Astrocyte (in vitro differentiated cells and primary cell): Measurements from ENCODE around the gene CABP1. TPM values are rescaled to one million over a fixed set of nuclear protein-coding genes. Genes with fewer than 3 reads are reported as not detected.

Experiments used
- DNase-seq: peaks from one replicate; pipeline ENCODE4 v3.0.0-alpha.2; 2010; ENCODE audit warnings: low read depth
- FAIRE-seq: peaks from 2 replicates; lab custom pipeline; 2011; peaks lifted over from hg19 to GRCh38; lab: Jason Lieb, UNC
- H2AFZ ChIP-seq: 2 replicates; pipeline ENCODE4 v1.6.0; 2012; ENCODE audit warnings: low read depth, low read length, inconsistent platforms
- H3K27ac ChIP-seq: 2 replicates; pipeline ENCODE4 v1.5.1; 2011; ENCODE audit warnings: low read depth, low read length, inconsistent platforms
- H3K27me3 ChIP-seq: 2 replicates; pipeline ENCODE4 v1.6.0; 2011; ENCODE audit warnings: low read length, inconsistent platforms; ENCODE audit not compliant: insufficient read depth
- H3K36me3 ChIP-seq: 2 replicates; pipeline ENCODE4 v1.5.1; 2011; ENCODE audit warnings: low read length, inconsistent platforms; ENCODE audit not compliant: insufficient read depth
- H3K4me1 ChIP-seq: 2 replicates; pipeline ENCODE4 v1.5.1; 2011; ENCODE audit warnings: low read length, inconsistent platforms; ENCODE audit not compliant: insufficient read depth
- H3K4me2 ChIP-seq: 2 replicates; pipeline ENCODE4 v1.6.0; 2012; ENCODE audit warnings: low read length, inconsistent platforms
- H3K4me3 ChIP-seq: 2 replicates; pipeline ENCODE4 v1.5.1; 2011; ENCODE audit warnings: low read depth, mild to moderate bottlenecking, low read length, inconsistent platforms; ENCODE audit not compliant: insufficient read depth
- H3K79me2 ChIP-seq: 2 replicates; pipeline ENCODE4 v1.6.0; 2012; ENCODE audit warnings: mild to moderate bottlenecking, low read length, inconsistent platforms; ENCODE audit not compliant: insufficient read depth
- H3K9ac ChIP-seq: 2 replicates; pipeline ENCODE4 v1.6.0; 2012; ENCODE audit warnings: mild to moderate bottlenecking, low read length, inconsistent platforms
- H3K9me3 ChIP-seq: 2 replicates; pipeline ENCODE4 v1.5.1; 2012; ENCODE audit warnings: low read depth, mild to moderate bottlenecking, low read length, inconsistent platforms; ENCODE audit not compliant: insufficient read depth
- H4K20me1 ChIP-seq: 2 replicates; pipeline ENCODE4 v1.6.0; 2012; ENCODE audit warnings: low read length, inconsistent platforms; ENCODE audit not compliant: insufficient read depth
- H3K27ac Mint-ChIP-seq: one replicate; pipeline ENCODE4 v1.8.0; 2021; ENCODE audit warnings: mild to moderate bottlenecking, mixed read lengths; ENCODE audit not compliant: unreplicated experiment
- H3K27me3 Mint-ChIP-seq: one replicate; pipeline ENCODE4 v1.8.0; 2021; ENCODE audit warnings: low read depth, mixed read lengths; ENCODE audit not compliant: unreplicated experiment
- H3K36me3 Mint-ChIP-seq: one replicate; pipeline ENCODE4 v1.8.0; 2021; ENCODE audit warnings: low read depth, mixed read lengths; ENCODE audit not compliant: unreplicated experiment
- H3K4me1 Mint-ChIP-seq: one replicate; pipeline ENCODE4 v1.8.0; 2021; ENCODE audit warnings: low read depth, mixed read lengths; ENCODE audit not compliant: unreplicated experiment
- H3K4me3 Mint-ChIP-seq: one replicate; pipeline ENCODE4 v1.8.0; 2021; ENCODE audit warnings: mild to moderate bottlenecking, moderate library complexity, mixed read lengths; ENCODE audit not compliant: unreplicated experiment
- H3K9me3 Mint-ChIP-seq: one replicate; pipeline ENCODE4 v1.8.0; 2021; ENCODE audit warnings: mild to moderate bottlenecking, mixed read lengths; ENCODE audit not compliant: unreplicated experiment
- EZH2 ChIP-seq: IDR thresholded peaks from 2 replicates; pipeline ENCODE4 v1.6.1; 2012; ENCODE audit warnings: mild to moderate bottlenecking, low read length, inconsistent platforms; ENCODE audit not compliant: insufficient read depth
- total RNA-seq: library from RNA; stranded (reverse); gene quantifications from 2 replicates; pipeline ENCODE4 v1.2.1, GENCODE V29; 2021
- TF ChIP-seq, protein P1 (sequence below): IDR thresholded peaks from 2 replicates; pipeline ENCODE4 v1.5.1; 2011; ENCODE audit warnings: low read depth, mild to moderate bottlenecking, inconsistent platforms, low read length, moderate library complexity; ENCODE audit not compliant: insufficient read depth

CABP1 gene
- total RNA-seq, 1 donor from 2014 or later: 0.30 TPM

DNA sequence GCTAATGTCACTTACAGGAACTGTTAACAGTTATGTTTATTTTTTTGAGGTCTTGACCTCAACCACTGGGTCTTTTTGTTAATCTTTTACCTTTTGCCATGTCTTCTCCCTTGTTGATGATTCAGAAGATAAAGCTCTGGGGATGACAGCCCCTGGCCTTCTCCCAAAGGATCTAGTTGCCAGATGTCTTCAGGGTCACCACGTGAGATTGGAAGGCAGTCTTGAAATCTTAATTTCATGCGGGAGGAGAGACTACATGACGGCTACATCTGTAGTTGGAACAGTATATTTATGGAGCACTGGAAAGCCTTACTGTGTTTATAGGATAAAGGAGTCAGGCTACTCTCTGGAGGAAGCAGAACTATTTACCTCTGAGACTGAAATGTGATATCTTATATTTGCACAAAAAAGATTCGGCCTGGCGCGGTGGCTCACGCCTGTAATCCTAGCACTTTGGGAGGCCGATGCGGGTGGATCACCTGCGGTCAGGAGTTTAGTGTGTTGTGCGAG is 52.2 kb downstream of the CABP1 start:
- H3K9me3 ChIP-seq: no peaks in the 10 kb centered on the region
- H4K20me1 ChIP-seq: peaks cover 96% of the 10 kb centered on the region
- Mint-ChIP-seq H3K27ac (no peak overlapping the region), H3K4me1 (peaks cover 25% of the 10 kb centered on the region), H3K36me3 (peaks cover 27% of the 10 kb centered on the region), H3K4me3 (no peak overlapping the region), H3K9me3 (no peaks in the 10 kb centered on the region), H3K27me3 (no peaks in the 10 kb centered on the region)
- H3K79me2 ChIP-seq: peaks cover 72% of the 10 kb centered on the region
- no peak overlapping the region for H3K27ac ChIP-seq
- H3K4me2 ChIP-seq: no peak overlapping the region
- H3K4me1 ChIP-seq: peaks cover 13% of the 10 kb centered on the region
- no peak overlapping the region for H2AFZ ChIP-seq
- H3K27me3 ChIP-seq: no peaks in the 10 kb centered on the region
- no peak for DNase-seq
- peaks cover 29% of the 10 kb centered on the region for H3K36me3 ChIP-seq
- no peak for TF ChIP-seq EZH2
- TF ChIP-seq, protein P1, sequence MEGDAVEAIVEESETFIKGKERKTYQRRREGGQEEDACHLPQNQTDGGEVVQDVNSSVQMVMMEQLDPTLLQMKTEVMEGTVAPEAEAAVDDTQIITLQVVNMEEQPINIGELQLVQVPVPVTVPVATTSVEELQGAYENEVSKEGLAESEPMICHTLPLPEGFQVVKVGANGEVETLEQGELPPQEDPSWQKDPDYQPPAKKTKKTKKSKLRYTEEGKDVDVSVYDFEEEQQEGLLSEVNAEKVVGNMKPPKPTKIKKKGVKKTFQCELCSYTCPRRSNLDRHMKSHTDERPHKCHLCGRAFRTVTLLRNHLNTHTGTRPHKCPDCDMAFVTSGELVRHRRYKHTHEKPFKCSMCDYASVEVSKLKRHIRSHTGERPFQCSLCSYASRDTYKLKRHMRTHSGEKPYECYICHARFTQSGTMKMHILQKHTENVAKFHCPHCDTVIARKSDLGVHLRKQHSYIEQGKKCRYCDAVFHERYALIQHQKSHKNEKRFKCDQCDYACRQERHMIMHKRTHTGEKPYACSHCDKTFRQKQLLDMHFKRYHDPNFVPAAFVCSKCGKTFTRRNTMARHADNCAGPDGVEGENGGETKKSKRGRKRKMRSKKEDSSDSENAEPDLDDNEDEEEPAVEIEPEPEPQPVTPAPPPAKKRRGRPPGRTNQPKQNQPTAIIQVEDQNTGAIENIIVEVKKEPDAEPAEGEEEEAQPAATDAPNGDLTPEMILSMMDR: no peak
- no peak for FAIRE-seq
- H3K9ac ChIP-seq: no peak overlapping the region
- H3K4me3 ChIP-seq: no peak overlapping the region

DNA sequence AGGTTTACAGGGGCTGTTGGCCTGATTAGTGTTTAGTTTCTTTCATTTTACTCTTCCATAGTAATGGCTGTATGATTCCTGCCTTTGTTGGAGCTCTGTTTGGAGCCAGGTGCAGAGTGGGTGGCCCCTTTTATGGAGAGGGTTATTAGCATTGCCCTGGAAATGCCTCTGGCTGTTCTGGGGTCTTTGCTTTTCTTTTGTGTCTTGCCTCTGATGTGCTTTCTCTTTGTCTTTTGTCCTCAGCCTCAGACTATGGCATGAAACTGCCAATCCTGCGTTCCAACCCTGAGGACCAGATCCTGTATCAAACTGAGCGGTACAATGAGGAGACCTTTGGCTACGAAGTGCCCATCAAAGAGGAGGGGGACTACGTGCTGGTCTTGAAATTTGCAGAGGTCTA is 53.4 kb downstream of the CABP1 start:
- Mint-ChIP-seq H3K36me3 (peaks cover 29% of the 10 kb centered on the region), H3K27me3 (no peaks in the 10 kb centered on the region), H3K4me1 (peaks cover 24% of the 10 kb centered on the region), H3K27ac (no peak overlapping the region), H3K9me3 (no peaks in the 10 kb centered on the region), H3K4me3 (no peak overlapping the region)
- Histone ChIP-seq H3K9ac (no peak overlapping the region), H3K79me2 (peaks cover 63% of the 10 kb centered on the region), H3K27ac (no peak overlapping the region), H3K27me3 (no peaks in the 10 kb centered on the region), H2AFZ (no peak overlapping the region), H3K4me2 (no peak overlapping the region), H4K20me1 (peaks cover 94% of the 10 kb centered on the region), H3K4me1 (peaks cover 10% of the 10 kb centered on the region), H3K36me3 (peaks cover 35% of the 10 kb centered on the region), H3K4me3 (no peak overlapping the region), H3K9me3 (no peaks in the 10 kb centered on the region)
- no peak for TF ChIP-seq EZH2
- TF ChIP-seq, protein P1: no peak
- FAIRE-seq (no peak), DNase-seq (no peak)

DNA sequence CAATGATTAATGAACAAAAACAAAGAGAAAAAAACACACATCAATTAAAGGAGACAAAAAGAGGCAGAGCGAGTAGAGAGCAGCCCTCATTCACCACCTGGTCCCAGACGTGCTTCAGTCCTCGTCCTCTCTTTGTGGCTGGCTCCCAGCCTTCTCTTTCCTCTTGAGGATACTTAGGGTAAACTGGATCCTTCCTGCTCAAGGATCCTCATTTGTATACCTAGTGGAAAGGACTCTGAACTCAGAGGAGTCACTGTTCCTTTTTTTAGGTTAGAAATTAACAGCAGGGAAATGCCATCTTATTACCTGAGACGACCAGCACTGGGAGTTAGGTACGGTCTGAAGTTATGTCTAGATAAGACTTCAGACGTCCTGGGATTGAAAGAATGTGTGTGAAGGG is 56.2 kb downstream of the CABP1 start:
- H3K79me2 ChIP-seq: peaks cover 35% of the 10 kb centered on the region
- Mint-ChIP-seq H3K36me3 (peaks cover 46% of the 10 kb centered on the region), H3K9me3 (no peaks in the 10 kb centered on the region), H3K27ac (no peak overlapping the region), H3K4me1 (peaks cover 13% of the 10 kb centered on the region), H3K4me3 (no peak overlapping the region), H3K27me3 (no peaks in the 10 kb centered on the region)
- peaks cover 90% of the 10 kb centered on the region for H4K20me1 ChIP-seq
- no peak overlapping the region for H2AFZ ChIP-seq
- H3K4me3 ChIP-seq: no peak overlapping the region
- no peaks in the 10 kb centered on the region for H3K9me3 ChIP-seq
- H3K27ac ChIP-seq: no peak overlapping the region
- no peaks in the 10 kb centered on the region for H3K27me3 ChIP-seq
- peaks cover 50% of the 10 kb centered on the region for H3K36me3 ChIP-seq
- no peak for TF ChIP-seq EZH2
- TF ChIP-seq, protein P1: no peak
- H3K4me1 ChIP-seq: no peaks in the 10 kb centered on the region
- no peak overlapping the region for H3K9ac ChIP-seq
- DNase-seq (no peak), FAIRE-seq (no peak)
- H3K4me2 ChIP-seq: no peak overlapping the region
